ENCODE data around the gene BLTP3A. TPM values are rescaled to one million over a fixed set of nuclear protein-coding genes. Genes with fewer than 3 reads are reported as not detected.
A peak's percentile ranks its signal among the peaks of the same experiment; 100 is the strongest.
"Not testable (repeated sequence)": the region's sequence is repeated elsewhere in the genome, so short reads cannot be mapped to it uniquely, and the experiment has no call there.

The BLTP3A gene
- total RNA-seq, 1 donor from 2014 or later = 10.8 TPM

DNA sequence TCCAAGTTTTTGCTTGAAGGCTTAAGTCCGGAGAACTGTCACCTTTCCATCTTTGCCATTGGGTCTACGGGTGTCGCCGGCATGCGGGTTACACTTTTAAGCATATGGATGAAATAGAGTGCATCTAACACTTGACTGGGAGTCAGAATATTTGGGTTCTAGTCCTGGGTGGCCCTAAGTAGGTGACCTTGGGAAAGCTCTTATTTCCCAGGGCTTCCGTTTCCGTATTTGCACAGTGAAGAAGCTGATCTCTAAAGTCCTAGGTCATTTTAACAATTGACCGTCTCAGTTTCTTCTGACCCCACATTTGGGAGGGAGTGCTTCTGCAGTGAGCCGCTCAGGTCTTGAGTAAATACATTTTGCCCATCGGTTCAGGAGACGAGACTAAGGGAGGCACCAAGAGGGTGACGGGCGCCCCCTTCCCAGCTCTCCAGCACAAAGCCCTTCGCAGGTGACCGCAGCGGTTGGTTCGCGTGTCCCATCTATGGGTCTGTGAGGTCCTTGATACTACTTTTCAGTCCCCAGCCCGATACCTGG, 651 bp upstream of the BLTP3A start:
- DNase-seq (ENCODE audit: low spot score) = peak; percentile 32

DNA sequence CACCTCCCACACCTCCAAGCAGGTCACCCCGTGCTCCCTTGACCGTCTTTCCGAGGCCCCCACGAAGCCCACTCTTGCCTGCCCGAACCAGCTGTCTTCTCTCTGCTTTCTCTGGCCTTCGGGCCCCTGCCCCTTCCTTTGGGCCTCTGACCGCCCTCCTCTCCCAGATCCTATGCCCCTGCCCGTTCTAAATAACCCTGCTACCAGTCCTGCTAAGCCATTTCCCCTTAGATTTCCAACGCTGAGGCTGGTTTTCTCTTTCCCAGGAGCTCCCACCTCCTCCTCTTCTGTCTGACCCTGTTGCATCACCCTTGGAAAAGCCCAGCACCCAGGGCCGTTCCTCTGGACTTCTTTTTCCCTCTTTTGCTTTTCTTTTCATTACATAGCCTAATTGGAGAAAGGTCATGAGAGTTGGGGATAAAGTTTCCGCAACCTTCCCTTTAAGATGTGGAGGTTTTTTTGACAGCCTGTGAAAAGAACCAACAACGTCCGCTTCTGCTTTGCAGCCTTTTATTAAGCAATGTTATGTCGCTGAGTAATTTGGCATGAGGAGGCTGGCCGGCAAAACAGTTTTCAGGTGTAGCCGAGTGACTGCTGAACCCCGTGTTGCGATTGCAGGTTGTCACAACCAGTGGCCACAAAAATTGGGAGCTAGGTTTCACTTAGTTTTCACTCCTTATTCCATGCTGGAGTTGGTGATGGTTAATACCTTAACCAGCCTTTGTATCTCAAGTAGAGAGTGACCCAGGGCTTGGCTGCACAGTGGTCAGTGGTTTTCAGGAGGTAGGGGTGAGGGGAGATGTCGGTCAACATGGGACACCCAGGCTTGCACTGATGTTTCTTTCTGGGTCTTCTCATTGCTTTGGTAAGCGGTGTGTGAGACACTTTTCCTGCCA, 970 bp downstream of the BLTP3A start:
- DNase-seq (ENCODE audit: low spot score) = peak; percentile 14

DNA sequence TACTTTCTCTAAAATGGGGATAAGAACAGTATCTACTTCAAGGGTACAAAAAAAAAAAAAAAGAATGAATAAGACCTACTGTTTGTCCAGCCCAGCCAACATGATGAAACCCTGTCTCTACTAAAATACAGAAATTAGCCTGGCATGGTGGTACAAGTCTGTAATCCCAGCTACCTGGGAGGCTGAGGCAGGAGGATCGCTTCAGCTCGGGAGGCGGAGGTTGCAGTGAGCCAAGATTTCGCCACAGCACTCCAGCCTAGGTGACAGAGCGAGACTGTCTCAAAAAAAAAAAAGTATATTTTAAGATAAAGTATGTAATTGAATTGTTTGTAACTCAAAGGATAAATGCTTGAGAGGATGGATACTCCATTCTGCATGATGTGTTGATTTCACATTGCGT, 2.0 kb downstream of the BLTP3A start:
- no peak for DNase-seq (ENCODE audit: low spot score)

DNA sequence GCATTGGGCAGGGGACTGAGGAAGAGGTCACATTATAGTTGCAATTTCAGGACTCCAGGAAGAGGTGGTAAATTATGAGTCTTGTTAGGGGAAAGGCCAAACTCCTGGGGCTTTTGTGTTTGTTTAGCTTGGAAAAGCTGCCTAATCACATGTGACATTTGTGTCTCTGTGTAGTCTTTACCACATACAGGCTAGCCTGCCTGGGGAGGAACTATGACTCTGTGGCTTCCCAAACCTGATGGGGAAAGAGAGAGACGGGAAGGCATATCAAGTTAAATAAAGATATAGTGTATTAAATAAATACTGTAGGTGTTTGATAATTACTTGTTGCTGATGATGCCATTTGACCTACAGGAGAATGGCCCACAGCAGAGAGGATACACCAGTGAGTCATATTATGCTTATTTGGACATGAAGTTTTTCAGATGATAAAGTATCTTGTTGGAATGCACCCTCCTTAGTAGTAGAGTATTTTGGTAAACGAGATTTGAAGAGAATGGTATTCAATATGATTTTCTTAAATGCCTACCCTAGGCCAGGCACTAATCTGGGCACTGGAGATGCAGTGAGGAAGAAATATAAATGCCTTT, 4.0 kb downstream of the BLTP3A start:
- DNase-seq (ENCODE audit: low spot score) = no peak

DNA sequence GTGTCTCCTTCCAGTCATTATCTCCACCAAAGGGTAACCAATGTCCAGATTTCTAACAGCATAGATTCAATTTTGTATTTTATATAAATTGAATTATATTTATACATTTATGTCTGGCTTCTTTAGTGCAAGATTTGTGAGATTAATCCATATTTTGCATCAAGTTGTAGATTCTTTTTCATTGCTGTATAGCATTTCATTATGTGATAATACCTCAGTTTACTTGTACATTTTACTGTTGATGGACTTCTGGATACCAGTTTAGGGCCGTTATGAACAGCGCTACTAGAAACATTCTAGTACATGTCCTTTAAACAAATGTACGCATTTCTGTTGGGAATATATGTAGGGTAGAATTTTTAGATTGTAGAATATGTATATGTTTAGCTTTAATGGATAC, 6.2 kb downstream of the BLTP3A start:
- no peak for DNase-seq (ENCODE audit: low spot score)

DNA sequence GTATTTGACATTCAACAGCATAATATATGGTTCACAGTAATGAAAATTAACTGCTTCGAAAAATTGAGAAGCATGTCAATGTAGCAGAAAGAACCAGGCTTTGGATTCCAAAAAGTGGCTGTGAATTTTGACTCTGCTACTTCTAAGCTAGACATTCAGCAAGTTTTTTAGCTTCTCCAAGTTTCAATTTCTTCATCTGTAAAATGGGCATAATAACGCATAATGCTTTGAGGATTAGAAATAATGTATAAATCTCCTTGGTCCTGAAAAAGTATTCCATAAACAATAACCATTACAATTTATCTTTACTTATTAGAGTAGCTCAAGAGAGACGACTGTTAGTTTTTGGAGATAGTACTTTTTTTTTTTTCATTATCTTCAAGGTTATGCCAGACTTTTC, 7.7 kb downstream of the BLTP3A start:
- no peak for DNase-seq (ENCODE audit: low spot score)

DNA sequence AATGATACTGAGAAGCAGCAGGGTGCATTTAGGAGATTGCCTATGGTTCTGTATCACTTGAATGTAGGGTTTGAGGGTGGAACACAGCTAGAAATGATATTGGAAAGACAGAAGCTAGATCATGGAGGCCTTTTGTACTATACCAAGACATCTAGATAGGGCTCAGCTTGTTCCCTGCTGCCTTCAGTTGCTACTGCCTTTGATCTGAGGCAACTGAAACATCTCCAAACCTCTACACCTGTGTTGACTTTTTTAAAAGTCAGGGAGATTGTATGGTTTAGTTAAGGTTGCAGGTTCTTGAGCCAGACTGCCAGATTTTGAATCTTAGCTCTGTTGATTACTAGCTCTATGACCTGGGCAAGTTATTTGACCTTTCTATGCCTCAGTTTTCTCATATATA, 12.7 kb downstream of the BLTP3A start:
- DNase-seq (ENCODE audit: low spot score) = no peak

DNA sequence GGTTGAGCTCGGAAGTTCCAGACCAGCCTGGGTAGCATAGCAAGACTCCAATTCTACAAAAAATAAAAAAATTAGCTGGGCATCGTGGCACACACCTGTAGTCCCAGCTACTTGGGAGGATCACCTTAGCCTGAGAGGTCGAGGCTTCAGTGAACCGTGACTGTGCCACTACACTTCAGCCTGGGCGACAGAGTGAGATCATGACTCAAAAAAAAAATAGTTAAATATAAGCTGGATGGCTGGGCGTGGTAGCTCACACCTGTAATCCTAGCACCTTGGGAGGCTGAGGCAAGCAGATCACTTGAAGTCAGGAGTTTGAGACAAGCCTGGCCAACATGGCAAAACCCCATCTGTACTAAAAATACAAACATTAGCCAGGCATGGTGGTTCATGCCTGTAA, 13.2 kb downstream of the BLTP3A start:
- DNase-seq (ENCODE audit: low spot score) = not testable (repeated sequence)

DNA sequence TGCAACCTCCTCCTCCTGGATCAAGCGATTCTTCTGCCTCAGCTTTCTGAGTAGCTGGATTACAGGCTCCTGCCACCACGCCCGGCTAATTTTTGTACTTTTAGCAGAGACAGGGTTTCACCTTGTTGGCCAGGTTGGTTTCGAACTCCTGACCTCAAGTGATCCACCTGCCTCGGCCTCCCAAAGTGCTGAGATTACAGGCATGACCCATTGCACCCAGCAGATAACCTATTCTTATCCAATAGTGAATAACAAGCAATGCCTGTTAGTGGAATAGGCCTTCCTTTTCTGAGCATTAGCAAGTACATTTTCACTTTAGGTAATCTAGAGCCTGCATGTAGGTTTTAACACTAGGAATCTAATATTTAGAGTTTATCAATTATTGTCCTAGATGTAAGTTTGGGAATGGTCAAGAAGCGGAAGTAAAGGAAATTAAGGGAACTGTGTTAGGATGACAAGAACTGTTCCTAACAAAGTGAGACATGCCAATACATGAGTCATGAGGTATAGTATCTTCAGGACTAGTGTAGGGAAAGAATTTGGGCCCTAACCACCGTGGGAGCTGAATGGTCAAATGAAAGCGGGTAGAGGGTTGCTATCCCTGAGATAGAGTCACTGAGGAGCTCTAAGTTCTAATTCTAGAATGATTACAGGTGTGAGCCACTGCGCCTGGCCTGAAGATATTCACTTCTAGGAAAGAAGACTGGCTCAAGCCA, 15.0 kb downstream of the BLTP3A start:
- no peak for DNase-seq (ENCODE audit: low spot score)

DNA sequence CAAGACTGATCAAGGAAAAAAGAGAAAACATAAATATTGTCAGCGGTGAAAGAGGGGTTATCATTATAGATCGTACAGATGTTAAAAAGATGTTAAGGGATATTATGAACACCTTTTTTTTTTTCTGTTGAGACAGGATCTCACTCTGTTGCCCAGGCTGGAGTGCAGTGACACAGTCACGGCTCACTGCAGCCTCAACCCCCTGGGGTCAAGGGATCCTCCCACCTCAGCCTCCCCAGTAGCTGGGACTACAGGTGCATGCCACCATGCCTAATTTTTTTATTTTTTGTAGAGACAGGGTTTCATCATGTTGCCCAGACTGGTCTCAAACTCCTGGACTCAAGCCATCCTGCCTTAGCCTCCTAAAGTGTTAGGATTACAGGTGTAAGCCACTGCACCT, 16.6 kb downstream of the BLTP3A start:
- DNase-seq (ENCODE audit: low spot score) = not testable (repeated sequence)

DNA sequence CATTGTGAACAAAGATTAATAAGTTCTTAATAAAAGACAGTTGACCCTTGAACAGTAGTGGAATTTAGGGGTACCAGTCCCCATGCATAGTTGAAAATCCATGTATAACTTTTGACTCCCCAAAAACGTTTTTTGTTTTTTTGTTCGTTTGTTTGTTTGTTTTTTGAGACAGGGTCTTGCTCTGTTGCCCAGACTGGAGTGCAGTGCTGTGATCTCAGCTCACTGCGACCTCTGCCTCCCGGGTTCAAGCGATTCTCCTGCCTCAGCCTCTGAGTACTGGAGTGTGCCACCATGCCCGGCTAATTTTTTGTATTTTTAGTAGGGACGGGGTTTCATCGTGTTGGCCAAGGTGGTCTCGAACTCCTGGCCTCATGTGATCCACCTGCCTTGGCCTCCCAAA, 17.5 kb downstream of the BLTP3A start:
- not testable (repeated sequence) for DNase-seq (ENCODE audit: low spot score)

DNA sequence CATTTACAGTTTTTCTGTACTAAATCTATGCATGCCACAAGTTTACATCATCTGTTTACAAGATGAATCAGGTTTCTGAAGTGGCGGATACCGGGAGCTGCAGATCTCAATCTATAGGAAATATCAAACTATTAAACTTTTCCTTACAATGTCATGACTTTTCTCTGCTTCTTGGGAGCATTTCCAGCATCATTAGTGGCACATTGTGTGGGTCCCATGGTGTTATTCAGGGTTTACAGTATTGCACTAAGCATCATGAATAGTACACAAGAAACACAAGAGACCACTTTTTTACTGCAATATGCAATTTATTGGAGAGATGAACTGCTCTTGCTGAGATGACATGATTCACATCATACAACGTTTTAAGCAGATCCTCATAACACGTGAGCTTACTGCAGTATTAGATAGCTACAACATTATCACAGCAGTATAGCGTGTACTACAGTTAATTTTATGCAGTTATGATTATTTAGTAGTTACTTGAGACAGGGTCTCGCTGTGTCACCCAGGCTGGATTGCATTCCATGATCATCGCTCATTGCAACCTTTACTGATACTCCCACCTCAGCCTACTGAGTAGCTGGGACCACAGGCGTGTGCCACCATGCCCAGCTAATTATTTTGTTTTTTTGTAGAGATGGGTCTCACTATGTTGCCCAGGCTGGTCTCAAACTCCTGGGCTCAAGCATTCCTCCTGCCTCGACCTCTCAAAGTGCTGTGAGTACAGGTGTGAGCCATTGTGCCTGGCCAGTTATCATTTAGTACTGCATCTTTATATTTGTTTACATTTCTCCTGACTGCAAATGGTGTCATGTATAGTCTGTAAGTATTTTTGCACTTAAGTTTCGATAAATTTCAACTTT, 18.4 kb downstream of the BLTP3A start:
- no peak for DNase-seq (ENCODE audit: low spot score)

DNA sequence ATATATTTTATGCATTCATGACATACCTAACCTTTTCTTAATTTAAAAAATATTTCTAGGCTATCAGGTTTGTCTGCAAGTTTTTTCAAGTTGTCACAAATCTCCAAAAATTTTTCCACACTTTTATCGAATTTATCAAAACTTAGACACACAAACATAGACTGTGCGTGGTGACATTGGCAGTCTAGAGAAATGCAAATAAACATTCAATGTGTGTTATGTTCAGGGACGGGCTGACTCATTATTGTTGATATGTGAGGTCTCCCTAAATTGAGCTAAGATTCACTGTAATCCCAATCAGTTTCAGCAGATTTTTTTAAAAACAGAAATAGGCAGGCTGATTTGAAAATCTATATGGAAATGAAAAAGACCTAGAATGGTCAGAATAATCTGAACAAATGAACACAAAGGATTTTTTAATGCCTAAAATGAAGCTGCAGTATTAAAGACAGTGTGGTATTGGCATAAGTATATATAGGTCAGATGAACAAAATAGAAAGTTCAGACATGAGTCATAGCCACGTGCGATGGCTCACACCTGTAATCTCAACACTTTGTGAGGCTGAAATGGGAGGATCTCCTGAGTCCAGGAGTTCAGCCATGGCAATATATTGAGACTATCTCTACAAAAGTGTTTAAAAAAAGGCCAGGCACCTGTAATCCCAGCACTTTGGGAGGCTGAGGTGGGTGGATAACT, 19.2 kb downstream of the BLTP3A start:
- peak; percentile 51 for DNase-seq (ENCODE audit: low spot score)

DNA sequence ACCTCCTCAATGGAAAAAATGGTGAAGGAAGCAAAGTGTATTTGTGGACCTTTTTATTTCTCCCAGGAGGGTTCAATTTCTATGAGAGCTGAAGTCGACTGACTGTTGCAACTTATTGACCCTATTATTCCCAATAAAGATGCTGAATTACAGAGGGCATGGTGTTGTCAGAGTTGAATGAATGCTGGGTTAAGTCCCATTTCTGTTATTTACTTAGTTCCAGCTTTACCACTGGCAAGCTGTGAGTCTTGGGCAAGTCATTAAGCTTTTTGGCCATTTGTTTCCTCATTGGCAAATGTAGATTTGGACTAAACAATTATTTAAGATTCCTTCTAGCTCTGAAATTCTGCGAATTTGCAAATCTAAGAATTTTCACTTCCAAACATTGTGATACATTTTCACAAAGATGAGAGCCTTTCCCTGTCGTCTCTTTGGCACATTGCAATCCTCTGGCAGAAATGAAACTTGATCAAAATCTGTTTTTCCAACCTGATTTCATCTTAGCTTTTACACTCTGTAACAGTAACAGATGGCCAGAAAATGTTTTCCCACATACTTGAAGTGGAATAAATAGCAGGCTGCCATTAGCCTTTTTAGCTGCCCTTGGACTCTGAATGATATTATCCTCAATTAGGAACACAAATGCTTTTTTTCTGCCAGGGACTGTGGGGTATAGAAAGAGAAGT, 21.3 kb downstream of the BLTP3A start:
- no peak for DNase-seq (ENCODE audit: low spot score)

DNA sequence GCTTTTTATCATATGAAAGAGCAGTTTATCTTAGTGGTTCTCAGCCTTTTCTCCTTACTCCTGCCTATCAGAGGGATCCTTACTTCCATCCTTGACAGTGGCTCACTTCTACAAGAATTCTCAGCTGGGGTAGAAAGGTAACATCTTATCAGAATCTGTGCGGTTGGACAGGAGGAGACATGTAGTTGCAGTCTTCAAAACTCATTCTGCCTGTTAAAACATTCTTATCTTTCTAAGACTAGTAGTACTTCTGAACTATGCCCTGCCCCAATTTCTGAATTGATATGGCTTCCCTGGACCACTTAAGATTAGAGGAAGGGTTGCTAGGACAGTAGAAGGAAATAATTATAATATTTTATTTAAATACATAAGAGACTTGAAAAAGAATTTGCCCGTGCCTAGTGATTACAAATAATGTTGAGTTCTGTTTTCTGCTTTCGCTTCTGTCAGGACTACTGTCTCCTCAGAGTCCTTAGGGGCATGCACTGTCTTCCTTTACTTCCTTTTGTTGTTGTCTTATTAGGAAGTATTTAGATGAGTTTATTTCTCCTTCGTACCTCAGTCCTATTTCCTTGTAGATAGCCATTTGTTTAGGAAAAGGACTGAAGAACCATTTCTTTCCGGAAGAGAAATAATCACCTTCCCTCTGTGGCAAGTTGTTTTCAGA, 24.9 kb downstream of the BLTP3A start:
- DNase-seq (ENCODE audit: low spot score) = no peak

DNA sequence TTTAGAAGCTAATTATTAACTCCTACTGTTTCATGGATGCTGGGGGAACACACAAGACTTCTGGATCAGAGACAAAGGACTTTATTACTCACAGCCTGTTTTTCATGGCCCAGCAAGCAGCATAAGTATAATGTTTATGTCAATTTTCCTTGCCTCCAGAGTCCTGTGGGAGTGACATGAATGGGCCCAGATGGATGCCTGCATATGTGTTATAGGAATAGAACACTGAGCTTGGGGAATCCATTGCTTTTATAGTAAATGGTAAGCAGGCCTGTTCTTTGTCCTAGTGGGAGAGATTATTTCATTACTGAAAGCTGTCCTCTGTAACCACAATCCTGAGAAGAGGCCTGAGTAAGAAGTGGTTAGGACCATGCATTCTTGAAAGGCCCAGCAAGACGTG, 25.6 kb downstream of the BLTP3A start:
- DNase-seq (ENCODE audit: low spot score) = no peak

DNA sequence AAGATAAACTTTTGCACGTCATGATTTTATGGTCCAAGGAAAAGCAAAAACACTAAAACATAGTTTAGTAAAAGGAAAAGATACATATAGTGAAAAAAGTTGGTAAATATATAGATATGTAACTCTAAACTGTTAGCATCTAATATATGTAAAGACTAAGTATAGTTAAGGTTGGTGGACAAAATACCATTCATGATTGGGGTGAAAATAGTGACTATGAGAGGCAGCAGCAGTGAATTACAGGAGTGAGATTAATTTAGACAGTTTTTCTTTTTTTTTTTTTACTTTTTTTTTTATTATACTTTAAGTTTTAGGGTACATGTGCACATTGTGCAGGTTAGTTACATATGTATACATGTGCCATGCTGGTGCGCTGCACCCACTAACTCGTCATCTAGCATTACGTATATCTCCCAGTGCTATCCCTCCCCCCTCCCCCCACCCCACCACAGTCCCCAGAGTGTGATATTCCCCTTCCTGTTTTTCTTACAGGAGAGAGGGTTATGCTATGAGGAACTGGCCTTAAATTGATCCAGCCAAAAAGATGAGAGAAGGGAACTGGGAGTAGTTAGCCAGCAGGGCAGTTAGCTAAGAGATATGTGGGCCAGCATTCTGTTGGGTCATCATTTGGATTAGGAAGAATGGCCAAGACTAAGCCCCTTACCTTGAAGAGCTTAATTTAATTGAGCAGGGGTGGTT, 27.1 kb downstream of the BLTP3A start:
- not testable (repeated sequence) for DNase-seq (ENCODE audit: low spot score)

DNA sequence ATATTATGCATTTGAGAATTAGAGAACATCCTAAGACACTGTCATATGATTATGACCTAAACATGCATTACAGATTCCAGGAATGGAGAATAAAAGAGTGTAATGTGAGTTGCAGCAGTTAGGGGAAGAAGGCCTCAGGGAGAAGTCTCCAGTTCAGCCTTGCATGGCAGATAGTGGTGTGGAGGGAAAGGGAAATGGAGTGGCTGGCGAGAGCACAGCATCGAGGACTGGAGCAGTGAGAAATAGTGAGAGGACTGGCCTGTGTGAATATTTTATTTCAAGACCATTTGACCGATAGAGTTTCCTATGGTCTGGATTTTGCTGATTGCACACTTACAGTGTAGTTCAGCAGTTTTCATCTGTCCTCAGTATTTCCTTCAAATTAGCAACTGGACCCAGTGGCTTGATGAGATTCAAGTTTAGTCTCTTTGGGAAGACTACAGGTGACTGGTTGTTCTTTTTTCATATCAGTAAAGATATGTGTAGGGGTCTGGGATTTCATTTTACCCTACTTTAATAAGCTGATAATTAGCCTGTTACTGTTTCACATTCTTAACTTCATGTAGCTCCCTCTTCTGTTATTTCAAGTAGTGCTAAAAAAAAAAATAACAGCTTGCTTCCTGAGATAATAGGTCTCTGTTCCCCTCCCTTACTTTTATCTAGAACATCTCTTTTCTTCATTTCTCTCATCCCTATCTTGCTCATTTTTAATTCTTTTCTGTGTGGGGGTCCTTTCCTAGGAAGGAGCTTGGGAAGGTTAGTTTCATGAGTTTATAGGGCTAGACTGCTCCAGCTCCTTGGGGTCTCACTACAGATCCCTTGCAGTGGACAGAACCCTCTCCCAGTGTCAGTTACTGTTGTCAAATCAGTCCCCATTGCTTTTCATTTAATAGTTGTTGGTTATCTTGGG, 27.9 kb downstream of the BLTP3A start:
- DNase-seq (ENCODE audit: low spot score) = no peak
